Measurements from ENCODE around the gene BAZ2B. TPM values are rescaled to one million over a fixed set of nuclear protein-coding genes. Genes with fewer than 3 reads are reported as not detected.

BAZ2B gene
- total RNA-seq, 1 experiment from 2014 or later: 47.6 TPM

DNA sequence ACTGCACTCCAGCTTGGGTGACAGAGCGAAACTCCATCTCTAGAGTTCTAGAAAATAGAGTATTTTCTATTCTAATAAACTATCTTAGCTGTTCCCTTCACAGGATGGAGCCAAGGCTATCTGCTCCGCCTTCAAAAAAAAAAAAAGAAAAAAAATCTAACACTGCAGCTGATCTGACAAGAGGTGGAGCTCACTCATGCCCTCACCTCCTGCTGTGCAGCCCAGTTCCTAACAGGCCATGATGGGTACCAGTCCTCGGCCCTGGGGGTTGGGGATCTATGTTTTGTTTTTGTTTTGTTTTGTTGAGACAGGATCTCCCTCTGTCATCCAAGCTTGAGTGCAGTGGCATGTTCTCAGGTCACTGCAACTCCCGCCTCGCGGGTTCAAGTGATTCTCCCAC, 332.8 kb downstream of the BAZ2B start:
- BruUV-seq (replicated peaks): no TSS peak
- ChIA-PET CTCF (no interaction called here), POLR2A (ENCODE audit: low non-redundant PET) (interaction anchor here (0.6 kb wide), 1 partner anchor 322 kb away, joined by 3 read pairs; no protein-coding TSS in a partner anchor)
- H3K4me3 ChIP-seq (ENCODE audit: low read depth, low read length, poor library complexity, severe bottlenecking): no peak overlapping the region
- H3K9me3 ChIP-seq (ENCODE audit: low read depth, low read length, poor library complexity, severe bottlenecking): no peaks in the 10 kb centered on the region
- H3K27ac ChIP-seq (ENCODE audit: low read depth, low read length, poor library complexity, severe bottlenecking): no peak overlapping the region
- no peak for DNase-seq (ENCODE audit: low spot score)
- intact Hi-C loops (cut with micrococcal nuclease; ENCODE audit: unreplicated experiment): loop anchor here (10.0 kb wide), 1 partner anchor 331 kb away; the partner anchor contains the start of gene BAZ2B
- H3K4me1 ChIP-seq (ENCODE audit: insufficient read depth, low read length, poor library complexity, severe bottlenecking): peaks cover 7% of the 10 kb centered on the region
- TF ChIP-seq EZH2 (IDR thresholded peaks at IDR 0.05; ENCODE audit: borderline replicate concordance, low read depth, low read length, poor library complexity, severe bottlenecking) (no peak), CTCF (conservative IDR thresholded peaks at IDR 0.05; ENCODE audit: low read depth, low read length) (no peak)
- peaks cover 8% of the 10 kb centered on the region for H3K36me3 ChIP-seq (ENCODE audit: insufficient read depth, low read length, poor library complexity, severe bottlenecking)
- no peaks in the 10 kb centered on the region for H3K27me3 ChIP-seq (replicated peaks; ENCODE audit: insufficient read depth, low read depth, low read length, poor library complexity)

DNA sequence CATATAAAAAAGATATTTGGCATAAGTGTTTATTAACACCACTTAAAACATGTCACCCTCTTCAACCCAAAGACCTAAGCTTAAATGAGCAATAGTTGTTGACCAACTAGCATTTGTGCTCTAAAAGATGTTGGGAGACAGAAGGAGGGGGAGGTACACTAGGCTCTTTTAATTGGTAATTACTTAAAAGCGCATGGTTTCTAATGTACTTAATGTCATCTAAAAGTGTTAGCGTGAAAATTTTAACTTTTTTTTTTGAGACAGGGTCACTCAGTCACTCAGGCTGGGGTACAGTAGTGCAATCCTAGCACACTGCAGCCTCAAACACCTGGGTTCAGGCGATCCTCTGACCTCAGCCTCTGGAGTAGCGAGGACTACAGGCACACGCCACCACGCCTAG, 335.3 kb downstream of the BAZ2B start:
- ChIA-PET CTCF (no interaction called here), POLR2A (ENCODE audit: low non-redundant PET) (no interaction called here)
- intact Hi-C loops (cut with micrococcal nuclease; ENCODE audit: unreplicated experiment): loop anchor here (10.0 kb wide), 1 partner anchor 334 kb away; the partner anchor contains the start of gene BAZ2B
- Histone ChIP-seq H3K36me3 (ENCODE audit: insufficient read depth, low read length, poor library complexity, severe bottlenecking) (peaks cover 9% of the 10 kb centered on the region), H3K4me1 (ENCODE audit: insufficient read depth, low read length, poor library complexity, severe bottlenecking) (no peaks in the 10 kb centered on the region), H3K9me3 (ENCODE audit: low read depth, low read length, poor library complexity, severe bottlenecking) (no peaks in the 10 kb centered on the region), H3K27ac (ENCODE audit: low read depth, low read length, poor library complexity, severe bottlenecking) (no peak overlapping the region), H3K4me3 (ENCODE audit: low read depth, low read length, poor library complexity, severe bottlenecking) (no peak overlapping the region), H3K27me3 (replicated peaks; ENCODE audit: insufficient read depth, low read depth, low read length, poor library complexity) (no peaks in the 10 kb centered on the region)
- no TSS peak for BruUV-seq (replicated peaks)
- no peak for DNase-seq (ENCODE audit: low spot score)
- TF ChIP-seq EZH2 (IDR thresholded peaks at IDR 0.05; ENCODE audit: borderline replicate concordance, low read depth, low read length, poor library complexity, severe bottlenecking) (no peak), CTCF (conservative IDR thresholded peaks at IDR 0.05; ENCODE audit: low read depth, low read length) (no peak)

- POLR2A ChIA-PET (ENCODE audit: low non-redundant PET): no interaction called here
- TF ChIP-seq EZH2 (IDR thresholded peaks at IDR 0.05; ENCODE audit: borderline replicate concordance, low read depth, low read length, poor library complexity, severe bottlenecking) (no peak), CTCF (conservative IDR thresholded peaks at IDR 0.05; ENCODE audit: low read depth, low read length) (no peak)
- no peak overlapping the region for H3K27ac ChIP-seq (ENCODE audit: low read depth, low read length, poor library complexity, severe bottlenecking)
- CTCF ChIA-PET: no interaction called here
- H3K4me3 ChIP-seq (ENCODE audit: low read depth, low read length, poor library complexity, severe bottlenecking): no peak overlapping the region
- BruUV-seq (replicated peaks): no TSS peak
- no peaks in the 10 kb centered on the region for H3K27me3 ChIP-seq (replicated peaks; ENCODE audit: insufficient read depth, low read depth, low read length, poor library complexity)
- H3K4me1 ChIP-seq (ENCODE audit: insufficient read depth, low read length, poor library complexity, severe bottlenecking): no peaks in the 10 kb centered on the region
- no peaks in the 10 kb centered on the region for H3K9me3 ChIP-seq (ENCODE audit: low read depth, low read length, poor library complexity, severe bottlenecking)
- DNase-seq (ENCODE audit: low spot score): no peak
- H3K36me3 ChIP-seq (ENCODE audit: insufficient read depth, low read length, poor library complexity, severe bottlenecking): peaks cover 9% of the 10 kb centered on the region
- intact Hi-C loops (cut with micrococcal nuclease; ENCODE audit: unreplicated experiment): loop anchor here (10.0 kb wide), 1 partner anchor 335 kb away; the partner anchor contains the start of gene BAZ2B
These were observed 336.6 kb downstream of the BAZ2B start for GRCh38 chr2:159279700-159280099.
